ENCODE results near the gene ZNF41. TPM values are rescaled to one million over a fixed set of nuclear protein-coding genes. Genes with fewer than 3 reads are reported as not detected.

Gene ZNF41
- total and polyA plus RNA-seq, 2 donors (not counting 3 experiments of a cell fraction or from before 2014, with no cell fraction given): 2.9 to 7.5 TPM

DNA sequence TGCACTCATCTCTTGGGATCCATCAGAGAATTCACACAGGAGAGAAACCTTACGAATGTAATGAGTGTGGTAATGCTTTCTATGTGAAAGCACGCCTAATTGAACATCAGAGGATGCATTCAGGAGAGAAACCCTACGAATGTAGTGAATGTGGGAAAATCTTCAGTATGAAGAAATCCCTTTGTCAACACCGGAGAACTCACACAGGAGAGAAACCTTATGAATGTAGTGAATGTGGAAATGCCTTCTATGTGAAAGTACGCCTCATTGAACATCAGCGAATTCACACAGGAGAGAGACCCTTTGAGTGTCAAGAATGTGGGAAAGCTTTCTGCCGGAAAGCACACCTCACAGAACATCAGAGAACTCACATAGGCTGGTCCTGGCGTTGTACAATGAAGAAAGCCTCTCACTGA, 69.8 kb downstream of the ZNF41 start:
- ChIA-PET POLR2A (no interaction called here), CTCF (no interaction called here)
- Histone ChIP-seq H3K9me1 (replicated peaks; ENCODE audit: control insufficient read depth, extremely low read depth, insufficient read depth, low read length) (no peaks in the 10 kb centered on the region), H3K27ac (ENCODE audit: insufficient read depth, low read depth, low read length) (no peak overlapping the region), H3K79me2 (ENCODE audit: control insufficient read depth, insufficient read depth, low read length) (no peaks in the 10 kb centered on the region), H4K20me1 (replicated peaks; ENCODE audit: control insufficient read depth, extremely low read depth, insufficient read depth, low read length) (no peaks in the 10 kb centered on the region), H3K9ac (replicated peaks; ENCODE audit: extremely low read depth, insufficient read depth, low read length) (no peak overlapping the region), H3K4me1 (ENCODE audit: control insufficient read depth, extremely low read depth, insufficient read depth, low read length) (no peaks in the 10 kb centered on the region), H3K4me3 (replicated peaks in 1 of 3; ENCODE audit: insufficient read depth in 1 of 3, low read depth in 1 of 3, low read length in 3 of 3) (no peak overlapping the region), H3K9me3 (replicated peaks; ENCODE audit: control insufficient read depth, insufficient read depth, low read length) (peaks cover 2% of the 10 kb centered on the region), H3K4me2 (ENCODE audit: insufficient read depth, low read length) (no peak overlapping the region), H3K36me3 (ENCODE audit: control insufficient read depth in 2 of 2, extremely low read depth in 1 of 2, insufficient read depth in 2 of 2, low read length in 2 of 2) (no peaks in the 10 kb centered on the region), H2AFZ (ENCODE audit: low read depth, low read length) (no peak overlapping the region), H3K27me3 (ENCODE audit: control insufficient read depth in 2 of 2, insufficient read depth in 2 of 2, low read length in 2 of 2) (no peaks in the 10 kb centered on the region)
- intact Hi-C loops (cut with micrococcal nuclease) (no loop called here), dilution Hi-C loops (cut with MboI; ENCODE audit: extremely low pct_ligation_motif_present, low sequenced_read_pairs) (no loop called here)
- FAIRE-seq (no peak), DNase-seq (ENCODE audit: low read depth, low spot score) (no peak)
- TF ChIP-seq POLR2A (IDR thresholded peaks at IDR 0.05; ENCODE audit: low read depth, low read length): no peak
- TF ChIP-seq EZH2 (IDR thresholded peaks at IDR 0.05; ENCODE audit: borderline replicate concordance, low read depth, low read length, severe bottlenecking): no peak
- no peak for TF ChIP-seq FOS (IDR thresholded peaks at IDR 0.05; ENCODE audit: borderline replicate concordance, insufficient read depth, low read length)
- no peak for TF ChIP-seq POLR2AphosphoS5 (IDR thresholded peaks at IDR 0.05; ENCODE audit: insufficient read depth, low read depth, low read length)
- TF ChIP-seq JUN (IDR thresholded peaks at IDR 0.05; ENCODE audit: borderline replicate concordance, insufficient read depth, insufficient read length, low read depth): no peak
- TF ChIP-seq, protein P1, sequence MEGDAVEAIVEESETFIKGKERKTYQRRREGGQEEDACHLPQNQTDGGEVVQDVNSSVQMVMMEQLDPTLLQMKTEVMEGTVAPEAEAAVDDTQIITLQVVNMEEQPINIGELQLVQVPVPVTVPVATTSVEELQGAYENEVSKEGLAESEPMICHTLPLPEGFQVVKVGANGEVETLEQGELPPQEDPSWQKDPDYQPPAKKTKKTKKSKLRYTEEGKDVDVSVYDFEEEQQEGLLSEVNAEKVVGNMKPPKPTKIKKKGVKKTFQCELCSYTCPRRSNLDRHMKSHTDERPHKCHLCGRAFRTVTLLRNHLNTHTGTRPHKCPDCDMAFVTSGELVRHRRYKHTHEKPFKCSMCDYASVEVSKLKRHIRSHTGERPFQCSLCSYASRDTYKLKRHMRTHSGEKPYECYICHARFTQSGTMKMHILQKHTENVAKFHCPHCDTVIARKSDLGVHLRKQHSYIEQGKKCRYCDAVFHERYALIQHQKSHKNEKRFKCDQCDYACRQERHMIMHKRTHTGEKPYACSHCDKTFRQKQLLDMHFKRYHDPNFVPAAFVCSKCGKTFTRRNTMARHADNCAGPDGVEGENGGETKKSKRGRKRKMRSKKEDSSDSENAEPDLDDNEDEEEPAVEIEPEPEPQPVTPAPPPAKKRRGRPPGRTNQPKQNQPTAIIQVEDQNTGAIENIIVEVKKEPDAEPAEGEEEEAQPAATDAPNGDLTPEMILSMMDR (IDR thresholded peaks at IDR 0.05; ENCODE audit: extremely low read depth in 1 of 2, insufficient read depth in 1 of 2, low read depth in 1 of 2, low read length in 2 of 2): no peak
- no peak for TF ChIP-seq GATA2 (IDR thresholded peaks at IDR 0.05; ENCODE audit: insufficient read depth, insufficient read length, low read depth, low read length)
- no peak for TF ChIP-seq MYC (IDR thresholded peaks at IDR 0.05; ENCODE audit: low read depth, low read length)
- no TSS peak for BruUV-seq (replicated peaks)

Other genes starting within 250 kb of the ZNF41 start
- not detected in 2 replicates for gene ZNF157, start 112.6 kb downstream of the ZNF41 start, total RNA-seq
- not detected in 2 replicates for gene ZNF157, start 112.6 kb downstream of the ZNF41 start, polyA plus RNA-seq
- gene ARAF, start 78.0 kb upstream of the ZNF41 start, total RNA-seq: 58.6 and 62.7 TPM in 2 replicates
- gene ARAF, start 78.0 kb upstream of the ZNF41 start, polyA plus RNA-seq: 69.5 and 77.2 TPM in 2 replicates
- 104 and 124 TPM in 2 replicates for gene TIMP1, start 99.2 kb upstream of the ZNF41 start, total RNA-seq
- 277 and 382 TPM in 2 replicates for gene TIMP1, start 99.2 kb upstream of the ZNF41 start, polyA plus RNA-seq
- gene SYN1, start 136.6 kb upstream of the ZNF41 start, total RNA-seq: not detected in 2 replicates
- gene SYN1, start 136.6 kb upstream of the ZNF41 start, polyA plus RNA-seq: not detected in 2 replicates
- gene CFP, start 146.7 kb upstream of the ZNF41 start, total RNA-seq: 1.00 and 1.9 TPM in 2 replicates
- gene CFP, start 146.7 kb upstream of the ZNF41 start, polyA plus RNA-seq: 0.62 and 0.69 TPM in 2 replicates
- gene ELK1, start 167.3 kb upstream of the ZNF41 start, total RNA-seq: 27.5 and 28.7 TPM in 2 replicates
- 18.3 and 21.0 TPM in 2 replicates for gene ELK1, start 167.3 kb upstream of the ZNF41 start, polyA plus RNA-seq
- 91.2 and 95.7 TPM in 2 replicates for gene UXT, start 176.0 kb upstream of the ZNF41 start, total RNA-seq
- 153 and 164 TPM in 2 replicates for gene UXT, start 176.0 kb upstream of the ZNF41 start, polyA plus RNA-seq